WERI-Rb-1 (cell line): ENCODE measurements around the gene MAPK14.
"Not testable (repeated sequence)": the region's sequence is repeated elsewhere in the genome, so short reads cannot be mapped to it uniquely, and the experiment has no call there.

Source experiments
- DNase-seq: peaks from one replicate; pipeline ENCODE4 v3.0.0-alpha.2; 2020
- H3K27ac ChIP-seq: fragments of 250-450 bp; sonication (Bioruptor Pico); 2 replicates; pipeline ENCODE4 v1.5.1; 2020; ENCODE audit warnings: mild to moderate bottlenecking, moderate library complexity
- H3K27me3 ChIP-seq: fragments of 250-450 bp; sonication (Bioruptor Pico); 2 replicates; pipeline ENCODE4 v1.5.1; 2021; ENCODE audit warnings: mild to moderate bottlenecking, low read depth, moderate library complexity; ENCODE audit not compliant: insufficient read depth, severe bottlenecking
- H3K36me3 ChIP-seq: fragments of 250-450 bp; sonication (Bioruptor Pico); 2 replicates; pipeline ENCODE4 v1.5.1; 2020; ENCODE audit warnings: mild to moderate bottlenecking, moderate library complexity
- H3K4me3 ChIP-seq: 2 replicates; pipeline ENCODE4 v1.5.1; 2011; ENCODE audit warnings: low read depth, mild to moderate bottlenecking, control low read depth, low read length
- H3K9me3 ChIP-seq: fragments of 250-450 bp; sonication (Bioruptor Pico); 2 replicates; pipeline ENCODE4 v1.5.1; 2021; ENCODE audit warnings: mild to moderate bottlenecking, moderate library complexity; ENCODE audit not compliant: severe bottlenecking
- TF ChIP-seq, protein P1 (sequence below): IDR thresholded peaks from 2 replicates; pipeline ENCODE4 v1.5.1; 2011; ENCODE audit warnings: low read depth, mild to moderate bottlenecking, control low read depth, inconsistent platforms, low read length

The MAPK14 gene

DNA sequence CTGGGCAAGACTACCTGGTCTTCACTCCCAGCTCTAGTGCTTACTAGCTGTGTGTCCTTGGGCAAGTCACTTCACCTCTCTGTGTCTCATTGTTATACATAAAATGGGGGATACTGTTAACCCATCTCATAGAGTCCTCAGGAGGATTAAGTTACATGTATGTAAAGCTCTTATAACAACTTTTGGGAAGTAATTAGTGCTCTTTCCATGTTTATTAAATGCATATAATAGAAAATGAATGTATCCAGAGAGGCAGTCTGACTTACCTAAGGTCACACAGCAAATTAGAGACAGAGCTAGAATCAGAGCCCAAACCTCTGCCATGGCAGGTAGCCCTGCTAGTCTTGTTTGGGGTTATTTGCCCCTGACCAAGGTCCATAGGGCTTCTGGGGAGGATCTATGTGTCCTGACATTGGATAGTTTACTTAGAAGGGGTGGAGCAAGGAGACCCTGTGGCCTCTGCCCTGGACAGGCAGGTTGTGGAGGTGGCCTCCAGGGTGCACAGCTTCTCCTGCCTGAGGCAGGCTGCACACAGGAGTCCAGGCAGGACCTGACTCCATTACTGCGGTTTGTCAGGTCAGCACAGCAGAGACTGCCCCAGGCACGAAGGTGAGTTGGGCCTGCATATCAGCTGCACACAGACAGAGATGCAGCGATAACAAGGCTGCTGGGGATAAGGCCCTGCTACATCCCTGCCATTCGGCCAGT is 94.3 kb downstream of the MAPK14 start:
- Histone ChIP-seq H3K9me3 (no peaks in the 10 kb centered on the region), H3K27ac (no peak overlapping the region), H3K4me3 (no peak overlapping the region), H3K36me3 (no peaks in the 10 kb centered on the region), H3K27me3 (no peaks in the 10 kb centered on the region)
- DNase-seq, result peak; percentile 17
- TF ChIP-seq, protein P1, sequence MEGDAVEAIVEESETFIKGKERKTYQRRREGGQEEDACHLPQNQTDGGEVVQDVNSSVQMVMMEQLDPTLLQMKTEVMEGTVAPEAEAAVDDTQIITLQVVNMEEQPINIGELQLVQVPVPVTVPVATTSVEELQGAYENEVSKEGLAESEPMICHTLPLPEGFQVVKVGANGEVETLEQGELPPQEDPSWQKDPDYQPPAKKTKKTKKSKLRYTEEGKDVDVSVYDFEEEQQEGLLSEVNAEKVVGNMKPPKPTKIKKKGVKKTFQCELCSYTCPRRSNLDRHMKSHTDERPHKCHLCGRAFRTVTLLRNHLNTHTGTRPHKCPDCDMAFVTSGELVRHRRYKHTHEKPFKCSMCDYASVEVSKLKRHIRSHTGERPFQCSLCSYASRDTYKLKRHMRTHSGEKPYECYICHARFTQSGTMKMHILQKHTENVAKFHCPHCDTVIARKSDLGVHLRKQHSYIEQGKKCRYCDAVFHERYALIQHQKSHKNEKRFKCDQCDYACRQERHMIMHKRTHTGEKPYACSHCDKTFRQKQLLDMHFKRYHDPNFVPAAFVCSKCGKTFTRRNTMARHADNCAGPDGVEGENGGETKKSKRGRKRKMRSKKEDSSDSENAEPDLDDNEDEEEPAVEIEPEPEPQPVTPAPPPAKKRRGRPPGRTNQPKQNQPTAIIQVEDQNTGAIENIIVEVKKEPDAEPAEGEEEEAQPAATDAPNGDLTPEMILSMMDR, result no peak

DNA sequence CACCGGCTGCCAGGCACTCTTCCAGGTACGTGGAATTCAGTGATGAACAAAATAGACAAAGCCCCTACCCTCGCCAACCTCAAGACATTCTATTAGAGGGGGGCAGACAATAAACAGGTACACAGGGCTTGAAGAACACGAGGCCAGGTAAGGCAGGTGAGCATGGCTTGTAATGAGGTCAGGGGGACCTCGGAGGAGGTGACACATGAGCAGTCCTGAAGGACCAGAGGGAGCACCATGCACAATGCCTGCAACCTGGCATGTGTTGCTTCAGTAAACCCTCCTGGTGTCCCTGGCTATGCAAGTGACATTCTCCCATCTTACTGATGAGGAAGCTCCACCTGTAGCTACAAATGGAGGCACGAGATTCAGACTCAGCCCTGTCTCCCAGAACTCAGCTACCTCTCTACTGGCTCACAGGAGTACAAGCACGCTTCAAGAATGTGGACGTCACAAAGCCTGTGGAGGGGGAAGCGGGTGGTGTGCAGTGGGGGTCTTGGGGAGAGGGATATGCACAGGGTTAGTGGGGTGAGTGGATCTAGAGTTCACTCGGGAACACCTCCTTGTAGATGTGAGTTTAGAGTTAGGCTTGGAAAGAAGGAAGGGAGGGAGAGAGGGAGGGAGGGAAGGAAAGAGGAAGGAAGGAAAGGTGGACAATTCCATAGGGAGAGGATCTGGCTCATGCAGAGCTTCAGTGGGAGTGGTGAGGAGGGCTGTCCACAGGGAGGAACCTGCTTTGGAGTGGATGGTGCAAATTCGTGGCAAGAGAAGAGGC is 95.1 kb downstream of the MAPK14 start:
- no peaks in the 10 kb centered on the region for H3K36me3 ChIP-seq
- TF ChIP-seq, protein P1, result no peak
- no peak overlapping the region for H3K4me3 ChIP-seq
- H3K27ac ChIP-seq, result no peak overlapping the region
- no peaks in the 10 kb centered on the region for H3K27me3 ChIP-seq
- peak; percentile 10 for DNase-seq
- H3K9me3 ChIP-seq, result no peaks in the 10 kb centered on the region

DNA sequence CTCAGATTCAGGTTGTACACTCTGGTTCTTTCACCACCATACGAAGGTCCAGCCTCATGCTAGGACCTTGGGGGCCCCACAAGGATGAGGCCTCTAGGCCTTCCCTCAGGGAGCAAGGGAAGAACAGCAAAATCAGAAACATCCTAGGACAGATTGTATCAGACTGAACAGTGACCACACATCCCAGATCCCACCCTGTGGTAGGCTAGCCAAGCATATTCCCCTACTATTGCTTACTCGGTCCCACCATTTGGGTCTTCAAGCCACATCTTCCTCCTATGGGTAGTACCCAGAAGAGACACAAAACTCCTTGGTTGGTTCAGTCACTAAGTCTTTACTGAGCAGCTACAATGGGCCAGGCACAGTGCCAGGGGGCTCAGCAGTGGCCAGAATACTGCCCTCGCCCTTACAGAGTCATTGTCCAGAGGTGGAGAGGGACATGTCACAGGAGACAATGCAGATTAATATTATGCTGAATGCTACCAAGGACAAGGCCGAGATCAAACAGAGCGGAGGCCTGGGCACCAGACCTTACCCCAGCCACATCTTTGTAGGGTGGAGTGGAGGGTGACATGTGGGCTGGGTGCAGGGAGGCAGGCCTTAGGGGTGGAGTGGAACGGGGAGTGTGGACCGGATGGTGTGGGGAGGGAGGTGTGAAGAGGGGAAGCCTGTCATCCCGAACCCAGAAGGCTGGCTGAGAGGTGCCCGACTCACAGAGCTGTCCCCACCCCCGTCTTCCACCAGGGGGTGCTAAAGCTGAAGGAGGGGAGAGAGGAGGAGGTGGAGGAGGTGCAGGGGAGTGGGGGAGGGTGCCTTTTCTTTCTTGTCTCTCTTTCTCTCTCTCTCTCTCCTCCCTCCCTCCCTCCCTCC is 95.9 kb downstream of the MAPK14 start:
- no peaks in the 10 kb centered on the region for H3K27me3 ChIP-seq
- H3K4me3 ChIP-seq, result no peak overlapping the region
- DNase-seq, result peak; percentile 96
- peak overlapping the region; percentile 2; the same call in 1 of the 2 replicates for H3K27ac ChIP-seq
- H3K9me3 ChIP-seq, result no peaks in the 10 kb centered on the region
- TF ChIP-seq, protein P1, result peak; percentile 97
- H3K36me3 ChIP-seq, result no peaks in the 10 kb centered on the region

DNA sequence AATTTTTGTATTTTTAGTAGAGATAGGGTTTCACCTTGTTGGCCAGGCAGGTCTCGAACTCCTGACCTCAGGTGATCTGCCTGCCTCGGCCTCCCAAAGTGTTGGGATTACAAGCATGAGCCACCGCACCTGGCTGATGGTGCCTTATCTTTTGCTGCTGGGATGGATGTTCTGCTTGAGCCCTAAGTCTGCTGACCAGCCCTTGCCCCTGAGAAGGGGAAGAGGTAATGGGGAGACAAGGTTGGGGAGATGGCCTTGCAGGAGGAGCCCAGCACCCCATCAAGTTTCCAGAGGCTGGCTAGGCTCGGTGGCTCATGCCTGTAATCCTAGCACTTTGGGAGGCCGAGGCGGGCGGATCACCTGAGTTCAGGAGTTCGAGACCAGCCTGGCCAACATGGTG is 96.7 kb downstream of the MAPK14 start:
- DNase-seq, H3K9me3 ChIP-seq, H3K27ac ChIP-seq, H3K27me3 ChIP-seq, H3K36me3 ChIP-seq, H3K4me3 ChIP-seq: not testable (repeated sequence)

DNA sequence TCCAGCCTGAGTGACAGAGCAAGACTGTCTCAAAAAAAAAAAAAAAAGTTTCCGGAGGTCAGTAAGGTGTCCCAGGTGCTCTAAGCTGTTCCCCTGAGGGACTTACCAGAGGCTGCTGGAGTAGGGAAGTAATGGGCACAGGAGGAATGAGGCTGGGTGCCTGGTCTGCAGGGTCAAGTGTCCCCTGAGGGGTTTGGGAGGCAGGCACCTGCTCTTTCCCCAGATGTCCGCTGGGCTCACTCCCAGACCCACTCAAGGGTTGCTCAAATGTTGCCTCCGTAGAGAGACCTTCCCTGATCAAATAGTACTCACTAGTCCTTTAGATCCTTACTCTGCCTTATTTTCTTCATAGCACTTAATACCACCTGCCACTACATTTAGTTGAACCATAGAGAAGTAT is 97.3 kb downstream of the MAPK14 start:
- no peak overlapping the region for H3K4me3 ChIP-seq
- no peak for DNase-seq
- H3K27ac ChIP-seq, result no peak overlapping the region
- H3K27me3 ChIP-seq, result no peaks in the 10 kb centered on the region
- TF ChIP-seq, protein P1, result no peak
- H3K9me3 ChIP-seq, result no peaks in the 10 kb centered on the region
- no peaks in the 10 kb centered on the region for H3K36me3 ChIP-seq

DNA sequence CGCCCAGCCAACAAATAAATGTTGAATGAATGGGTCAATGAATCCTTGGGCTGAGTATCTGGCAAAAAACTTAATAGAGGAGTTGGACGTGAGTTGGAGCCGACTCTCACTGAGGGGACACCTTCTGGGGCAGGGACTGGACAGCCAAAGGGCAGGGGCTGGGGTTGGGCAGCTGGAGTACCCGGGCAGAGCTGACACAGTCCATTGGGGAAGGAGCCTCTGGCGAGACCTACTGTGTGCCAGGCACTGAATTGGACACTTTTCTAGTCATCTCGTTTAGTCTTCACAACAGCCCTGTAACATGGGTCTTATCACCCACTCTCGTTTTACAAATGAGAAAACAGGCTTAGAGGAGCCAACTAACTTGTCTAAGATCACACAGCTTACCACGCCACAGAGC is 98.0 kb downstream of the MAPK14 start:
- no peaks in the 10 kb centered on the region for H3K36me3 ChIP-seq
- H3K4me3 ChIP-seq, result no peak overlapping the region
- no peaks in the 10 kb centered on the region for H3K9me3 ChIP-seq
- no peak for DNase-seq
- no peaks in the 10 kb centered on the region for H3K27me3 ChIP-seq
- no peak overlapping the region for H3K27ac ChIP-seq
- TF ChIP-seq, protein P1, result no peak
